HG02885 (cell line): ENCODE results near the gene TXNDC5.
"Not testable (repeated sequence)": the region's sequence is repeated elsewhere in the genome, so short reads cannot be mapped to it uniquely, and the experiment has no call there.

Experiments used
- ATAC-seq: cut with Tn5 transposase; IDR thresholded peaks from one replicate; pipeline ENCODE4 v1.9.1; 2021; ENCODE audit warnings: mild to moderate bottlenecking; ENCODE audit not compliant: unreplicated experiment, poor library complexity

TXNDC5 gene

GRCh38 chr6:7897461-7898192 is 13.0 kb downstream of the TXNDC5 start:
- ATAC-seq: peak; percentile 68

GRCh38 chr6:7896465-7896987 is 14.1 kb downstream of the TXNDC5 start:
- ATAC-seq: no peak

- ATAC-seq: no peak
These were observed 15.5 kb downstream of the TXNDC5 start for GRCh38 chr6:7895125-7895423.

- no peak for ATAC-seq
These were observed 16.1 kb downstream of the TXNDC5 start for GRCh38 chr6:7894262-7895124.

- ATAC-seq: no peak
These were observed 17.2 kb downstream of the TXNDC5 start for GRCh38 chr6:7893342-7893741.

- ATAC-seq: not testable (repeated sequence)
These were observed 18.2 kb downstream of the TXNDC5 start for GRCh38 chr6:7892367-7892766.

- no peak for ATAC-seq
These were observed 19.3 kb downstream of the TXNDC5 start for GRCh38 chr6:7891078-7891872.

- ATAC-seq: no peak
These were observed 21.8 kb downstream of the TXNDC5 start for GRCh38 chr6:7888587-7889357.

GRCh38 chr6:7887278-7887991 is 23.2 kb downstream of the TXNDC5 start:
- no peak for ATAC-seq

- ATAC-seq: no peak
These were observed 24.5 kb downstream of the TXNDC5 start for GRCh38 chr6:7886132-7886531.

GRCh38 chr6:7883381-7883780 is 27.2 kb downstream of the TXNDC5 start:
- ATAC-seq: no peak

GRCh38 chr6:7882505-7883257 is 27.9 kb downstream of the TXNDC5 start:
- ATAC-seq: no peak

GRCh38 chr6:7881765-7882500 is 28.7 kb downstream of the TXNDC5 start:
- no peak for ATAC-seq

GRCh38 chr6:7880718-7881107 is 29.9 kb downstream of the TXNDC5 start:
- ATAC-seq: no peak

GRCh38 chr6:7879980-7880717 is 30.4 kb downstream of the TXNDC5 start:
- no peak for ATAC-seq

- no peak for ATAC-seq
These were observed 31.0 kb downstream of the TXNDC5 start for GRCh38 chr6:7879579-7879978.

- ATAC-seq: no peak
These were observed 31.5 kb downstream of the TXNDC5 start for GRCh38 chr6:7879043-7879442.
